GM19324 (cell line): Measurements from ENCODE around the gene STYXL1.

ENCODE experiments used
- ATAC-seq: cut with Tn5 transposase; IDR thresholded peaks from one replicate; pipeline ENCODE4 v1.9.1; 2021; ENCODE audit warnings: mild to moderate bottlenecking, moderate library complexity; ENCODE audit not compliant: unreplicated experiment, low FRiP score

STYXL1 gene

GRCh38 chr7:75982306-75983064, 65.3 kb downstream of the STYXL1 start:
- no peak for ATAC-seq

- ATAC-seq = no peak
These were observed 66.1 kb downstream of the STYXL1 start for GRCh38 chr7:75981453-75982305.

- no peak for ATAC-seq
These were observed 66.7 kb downstream of the STYXL1 start for GRCh38 chr7:75981203-75981452.

DNA sequence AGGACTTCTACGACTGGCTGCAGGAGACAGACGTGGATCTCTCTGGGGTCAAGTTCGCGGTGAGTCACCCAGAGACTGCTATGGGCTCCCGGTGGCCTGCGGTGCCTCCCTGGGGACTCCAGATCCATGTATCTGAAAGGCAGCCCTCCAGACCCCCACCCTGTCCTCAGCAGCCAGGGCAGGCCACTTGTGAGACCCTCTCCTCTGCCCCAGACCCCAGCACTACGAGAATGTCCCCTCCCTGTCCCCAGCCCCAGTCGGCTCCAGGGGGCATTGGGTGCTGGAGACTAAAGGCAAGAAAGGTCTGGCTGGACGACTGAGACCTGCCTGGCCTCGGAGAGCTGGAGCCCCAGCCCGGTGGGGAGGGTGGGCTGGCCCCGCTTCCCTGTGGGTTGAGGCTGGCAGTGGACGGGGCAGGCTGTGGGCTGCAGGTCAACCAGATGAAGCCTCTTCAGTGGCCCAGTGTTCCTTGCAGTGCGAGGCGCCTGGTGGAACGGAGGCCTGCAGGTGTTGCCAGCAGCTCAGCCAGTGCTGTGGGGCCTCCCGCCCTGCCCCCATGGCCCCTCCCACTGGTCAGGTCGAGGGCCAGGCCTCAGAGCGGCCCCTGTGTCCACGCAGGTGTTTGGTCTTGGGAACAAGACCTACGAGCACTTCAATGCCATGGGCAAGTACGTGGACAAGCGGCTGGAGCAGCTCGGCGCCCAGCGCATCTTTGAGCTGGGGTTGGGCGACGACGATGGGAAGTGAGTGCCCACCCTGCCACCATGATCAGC, 67.2 kb downstream of the STYXL1 start:
- ATAC-seq = no peak

- no peak for ATAC-seq
These were observed 67.9 kb downstream of the STYXL1 start for GRCh38 chr7:75979759-75980429.

DNA sequence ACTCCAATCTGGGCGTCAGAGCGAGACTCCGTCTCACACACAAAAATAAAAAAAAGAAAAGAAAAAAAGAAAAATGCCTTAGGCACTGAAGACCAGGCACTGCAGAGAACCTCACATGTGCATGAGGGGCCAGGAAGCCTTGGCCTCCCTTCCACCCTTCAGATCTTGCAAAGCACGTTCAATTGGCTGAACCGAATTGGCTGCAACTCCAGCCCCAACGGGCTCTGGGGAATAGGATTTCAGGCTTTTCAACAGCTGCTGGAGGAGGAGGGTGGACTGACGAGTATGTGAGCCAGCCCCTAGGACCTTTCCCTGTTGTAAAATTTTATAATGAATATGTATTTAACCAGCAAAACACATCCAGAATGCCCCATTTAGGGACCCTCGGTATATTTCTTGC, 70.1 kb downstream of the STYXL1 start:
- ATAC-seq = no peak

DNA sequence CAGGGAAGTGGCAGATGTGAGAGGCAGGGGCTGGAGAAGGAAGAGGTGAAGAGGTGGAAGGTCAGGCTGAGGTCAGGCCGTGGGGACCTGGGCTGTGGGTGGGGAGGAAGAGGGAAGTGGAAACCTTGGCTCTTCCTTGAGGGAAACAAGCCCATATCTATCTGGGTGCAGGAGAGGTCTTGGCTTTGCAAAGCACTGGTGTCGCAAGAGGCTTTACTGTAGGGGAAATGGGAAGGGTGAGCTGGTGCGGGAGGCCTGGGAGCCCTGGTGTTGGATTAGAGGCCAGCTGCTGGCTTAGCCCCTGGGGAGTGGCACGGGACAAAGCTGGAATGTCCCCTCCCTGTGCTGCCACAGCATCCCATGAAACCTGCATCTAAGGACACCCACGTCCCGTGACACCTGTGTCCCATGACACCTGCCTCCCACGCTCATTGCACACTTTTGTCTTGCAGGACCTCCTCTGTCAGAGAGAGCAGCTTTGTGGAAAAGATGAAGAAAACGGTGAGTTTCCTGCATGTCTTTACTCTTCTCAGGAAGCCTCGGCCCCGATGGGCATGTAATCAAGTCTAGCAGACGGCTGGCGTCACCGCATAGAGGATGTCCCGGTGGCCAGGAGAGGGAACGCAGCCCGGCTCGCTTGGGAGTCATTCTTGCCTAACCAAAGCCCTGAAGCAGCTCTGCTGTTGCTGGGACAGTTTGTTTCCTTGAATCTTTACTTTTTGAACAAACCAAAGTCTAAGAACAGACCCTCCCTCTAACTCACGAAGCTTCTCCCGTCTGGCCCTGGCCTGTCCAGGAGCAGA, 75.6 kb downstream of the STYXL1 start:
- no peak for ATAC-seq

DNA sequence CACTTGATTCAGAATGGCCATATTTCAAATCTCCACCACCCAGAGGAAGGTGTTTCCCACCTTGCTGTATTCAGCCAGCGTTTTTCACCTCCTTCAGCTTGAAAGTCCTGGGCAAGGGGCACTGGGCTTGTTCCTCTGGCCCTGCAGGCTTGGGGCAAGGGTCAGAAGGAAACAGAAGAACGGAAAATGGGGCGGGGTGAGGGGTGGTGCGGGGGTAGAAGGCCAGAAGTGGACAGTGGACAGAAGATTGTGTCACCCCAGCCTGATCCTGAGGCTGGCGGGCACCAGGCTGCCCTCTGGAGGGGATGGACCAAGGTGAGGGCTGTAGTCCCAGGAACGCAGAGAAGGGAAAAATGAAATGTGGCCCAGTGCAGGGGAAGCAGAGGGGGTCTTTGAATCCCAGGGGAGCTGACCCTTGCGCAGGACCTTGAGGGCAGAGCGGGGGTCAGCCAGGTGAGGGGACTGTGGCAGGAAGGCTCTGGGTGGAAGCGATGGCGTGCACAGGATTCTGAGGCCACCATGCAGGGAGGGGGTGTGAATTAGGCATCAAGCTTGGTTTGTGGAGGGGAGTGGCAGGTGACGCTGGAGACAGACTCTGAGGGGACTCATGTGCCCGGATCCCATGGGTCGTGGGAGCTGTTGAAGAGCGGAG, 76.4 kb downstream of the STYXL1 start:
- ATAC-seq = no peak

DNA sequence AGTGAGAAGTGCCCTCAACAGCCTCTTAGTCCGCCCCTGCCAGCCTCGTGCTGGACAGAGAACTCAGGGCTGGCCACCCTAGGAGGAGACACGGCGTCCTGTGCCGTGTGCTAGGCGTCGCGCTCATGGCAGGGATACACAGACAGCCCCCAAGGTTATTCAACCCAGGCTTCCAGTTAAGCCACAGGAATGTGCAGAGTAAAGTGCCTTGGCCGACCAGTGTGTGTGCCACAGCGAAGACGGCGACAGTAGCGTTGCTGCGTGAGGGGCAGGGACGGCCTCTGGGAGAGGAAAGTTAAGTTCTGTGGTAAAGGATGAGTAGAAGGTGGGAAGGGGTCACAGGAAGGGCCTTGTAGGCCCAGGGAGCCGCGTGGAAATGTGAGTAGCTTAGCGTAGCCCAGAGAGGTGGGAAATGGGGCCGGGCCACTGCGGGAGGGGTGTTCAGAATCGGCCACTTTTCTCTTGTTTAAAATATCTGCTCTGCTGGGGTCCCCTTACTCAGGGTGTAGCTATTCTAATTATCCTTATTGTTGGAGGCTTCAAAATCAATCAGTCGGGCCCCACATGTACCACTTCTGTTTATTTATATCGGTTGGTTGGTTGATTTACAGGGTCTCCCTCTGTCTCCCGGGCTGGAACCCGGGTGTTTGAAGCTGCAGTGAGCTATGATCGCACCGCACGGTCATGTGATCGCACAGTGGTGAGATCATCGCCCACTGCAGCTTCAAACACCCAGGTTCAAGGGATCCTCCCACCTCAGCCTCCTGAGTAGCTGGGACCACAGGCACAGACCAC, 77.9 kb downstream of the STYXL1 start:
- no peak for ATAC-seq

DNA sequence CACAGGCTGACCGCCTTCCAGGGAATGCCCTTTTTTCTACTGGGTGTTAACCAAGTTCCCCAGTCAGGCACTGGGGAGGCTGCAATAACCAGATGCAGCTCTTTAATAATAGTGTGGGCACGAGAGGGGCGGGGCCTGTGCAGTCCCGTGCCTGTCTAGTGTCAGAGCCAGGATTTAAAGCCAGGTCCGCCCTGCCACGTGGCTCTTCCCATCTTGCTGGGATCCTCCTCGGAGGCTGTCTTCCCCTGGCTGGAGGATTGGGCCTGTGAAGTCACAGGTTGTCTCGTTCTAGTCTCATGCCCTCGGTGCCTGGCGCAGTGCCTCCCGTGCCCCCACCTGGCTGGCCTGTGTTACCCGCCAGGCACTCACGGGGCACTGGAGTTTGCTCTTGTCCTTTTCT, 78.6 kb downstream of the STYXL1 start:
- no peak for ATAC-seq

- no peak for ATAC-seq
These were observed 79.2 kb downstream of the STYXL1 start for GRCh38 chr7:75968561-75969001.

DNA sequence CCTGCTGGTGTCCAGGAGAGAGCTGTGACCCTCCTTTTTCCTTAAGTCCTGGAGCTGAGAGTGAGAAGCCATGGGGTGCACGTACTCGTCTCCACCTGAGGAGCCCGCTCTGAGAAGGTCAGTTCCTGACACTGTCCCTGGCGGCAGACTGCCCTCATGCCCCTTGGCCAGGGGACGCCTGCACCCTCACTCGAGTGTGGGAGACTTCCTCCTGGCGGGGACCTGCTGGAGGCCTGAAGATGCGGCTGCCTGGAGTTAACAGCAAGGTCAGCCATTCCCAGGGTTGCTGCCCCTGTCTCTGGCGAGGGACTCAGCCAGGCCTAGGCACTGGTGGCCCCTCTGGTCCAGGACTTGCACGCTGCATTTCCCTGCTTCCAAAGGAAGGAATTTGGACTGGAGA, 79.8 kb downstream of the STYXL1 start:
- ATAC-seq = no peak

- ATAC-seq = no peak
These were observed 80.3 kb downstream of the STYXL1 start for GRCh38 chr7:75967487-75967997.

- no peak for ATAC-seq
These were observed 80.7 kb downstream of the STYXL1 start for GRCh38 chr7:75967055-75967454.

- no peak for ATAC-seq
These were observed 81.4 kb downstream of the STYXL1 start for GRCh38 chr7:75966190-75966961.

GRCh38 chr7:75965617-75966016, 82.2 kb downstream of the STYXL1 start:
- no peak for ATAC-seq

- ATAC-seq = no peak
These were observed 84.3 kb downstream of the STYXL1 start for GRCh38 chr7:75963381-75963995.
